Vagina (tissue), 2 donors: ENCODE measurements around the gene HIVEP1.

Source experiments
- POLR2A ChIP-seq, 2 donors: fragments of 450-650 bp; IDR thresholded peaks; one replicate each; pipeline ENCODE4 v1.6.1; 2017; ENCODE audit warnings: antibody characterized with exemption in 2 of 2, mild to moderate bottlenecking in 2 of 2, moderate library complexity in 2 of 2
- POLR2AphosphoS5 ChIP-seq, 2 donors: sonication (generic); formaldehyde crosslinking; IDR thresholded peaks; one replicate each; pipeline ENCODE4 v1.9.0; 2017; ENCODE audit warnings: antibody characterized with exemption in 2 of 2, mild to moderate bottlenecking in 2 of 2, low read depth in 1 of 2; ENCODE audit not compliant: insufficient read depth in 1 of 2
- TF ChIP-seq, protein P1 (sequence below), 3 experiments: fragments of 450-650 bp in 2 of 3; fragments of 200-600 bp in 1 of 3; sonication (generic) in 1 of 3; IDR thresholded peaks; one replicate each; pipeline ENCODE4 v1.5.1; 2017 to 2019; ENCODE audit warnings: antibody characterized with exemption in 3 of 3, mild to moderate bottlenecking in 2 of 3, moderate library complexity in 2 of 3

DNA sequence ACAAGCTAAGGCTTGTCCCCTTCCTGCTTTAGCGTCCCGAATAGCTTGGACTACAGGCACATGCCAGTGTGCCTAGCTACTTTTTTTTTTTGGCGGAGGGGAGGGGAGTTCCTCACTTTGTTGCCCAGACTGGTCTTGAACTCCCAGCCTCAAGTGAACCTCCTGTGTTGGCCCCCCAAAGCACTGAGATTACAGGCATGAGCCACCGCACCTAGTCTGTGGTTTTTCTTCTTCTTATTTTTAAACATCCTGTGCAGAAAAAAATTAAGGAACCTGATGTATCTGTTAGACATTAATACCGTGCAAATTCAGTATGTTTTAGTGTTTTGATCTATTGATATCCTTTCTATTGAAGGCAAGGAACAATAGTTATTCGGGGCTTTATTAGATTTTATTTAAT is 25.7 kb downstream of the HIVEP1 start:
- TF ChIP-seq POLR2A (IDR thresholded peaks at IDR 0.05) (no peak), POLR2AphosphoS5 (IDR thresholded peaks at IDR 0.05; ENCODE audit: insufficient read depth in 1 of 2, low read depth in 1 of 2) (no peak)
- TF ChIP-seq, protein P1, sequence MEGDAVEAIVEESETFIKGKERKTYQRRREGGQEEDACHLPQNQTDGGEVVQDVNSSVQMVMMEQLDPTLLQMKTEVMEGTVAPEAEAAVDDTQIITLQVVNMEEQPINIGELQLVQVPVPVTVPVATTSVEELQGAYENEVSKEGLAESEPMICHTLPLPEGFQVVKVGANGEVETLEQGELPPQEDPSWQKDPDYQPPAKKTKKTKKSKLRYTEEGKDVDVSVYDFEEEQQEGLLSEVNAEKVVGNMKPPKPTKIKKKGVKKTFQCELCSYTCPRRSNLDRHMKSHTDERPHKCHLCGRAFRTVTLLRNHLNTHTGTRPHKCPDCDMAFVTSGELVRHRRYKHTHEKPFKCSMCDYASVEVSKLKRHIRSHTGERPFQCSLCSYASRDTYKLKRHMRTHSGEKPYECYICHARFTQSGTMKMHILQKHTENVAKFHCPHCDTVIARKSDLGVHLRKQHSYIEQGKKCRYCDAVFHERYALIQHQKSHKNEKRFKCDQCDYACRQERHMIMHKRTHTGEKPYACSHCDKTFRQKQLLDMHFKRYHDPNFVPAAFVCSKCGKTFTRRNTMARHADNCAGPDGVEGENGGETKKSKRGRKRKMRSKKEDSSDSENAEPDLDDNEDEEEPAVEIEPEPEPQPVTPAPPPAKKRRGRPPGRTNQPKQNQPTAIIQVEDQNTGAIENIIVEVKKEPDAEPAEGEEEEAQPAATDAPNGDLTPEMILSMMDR (IDR thresholded peaks at IDR 0.05) = no peak
